Lower leg skin (tissue), 4 donors: ENCODE measurements around the gene PCP4L1. TPM values are rescaled to one million over a fixed set of nuclear protein-coding genes. Genes with fewer than 3 reads are reported as not detected.
"Not testable (repeated sequence)": the region's sequence is repeated elsewhere in the genome, so short reads cannot be mapped to it uniquely, and the experiment has no call there.

Source experiments
- DNase-seq, 2 donors: peaks; one replicate each; pipeline ENCODE4 v3.0.0-alpha.2; 2019; ENCODE audit warnings: low spot score in 2 of 2
- H3K4me3 ChIP-seq: fragments of 200-600 bp; sonication (generic); 2 replicates; pipeline ENCODE4 v1.5.1; 2017; ENCODE audit warnings: mild to moderate bottlenecking, low read depth; ENCODE audit not compliant: poor library complexity, severe bottlenecking
- POLR2A ChIP-seq, 2 donors: fragments of 450-650 bp; IDR thresholded peaks; one replicate each; pipeline ENCODE4 v1.6.1; 2016 to 2017; ENCODE audit warnings: antibody characterized with exemption in 2 of 2, mild to moderate bottlenecking in 1 of 2, moderate library complexity in 1 of 2
- WGBS, 2 donors: methylation state at CpG; one replicate each; pipeline ENCODE4 v1.1.5; 2018; 5-methylcytosine and 5-hydroxymethylcytosine counted together
- intact Hi-C: fragments of 100-400 bp; cut with DNase I; formaldehyde crosslinking; loops from one replicate; pipeline ENCODE4 v1.15.0; 2023; ENCODE audit warnings: low total_unique reads
- total RNA-seq, 4 donors: library from RNA; depleted of rRNA; stranded (reverse); fragments of >200 nt; gene quantifications; one replicate each; pipeline ENCODE4 v1.1.0, GENCODE V29; 2016
- TF ChIP-seq, protein P1 (sequence below), 3 donors: fragments of 450-650 bp; IDR thresholded peaks; one replicate each; pipeline ENCODE4 v1.5.1; 2016; ENCODE audit warnings: antibody characterized with exemption in 3 of 3, mild to moderate bottlenecking in 3 of 3, moderate library complexity in 2 of 3

The PCP4L1 gene
- total RNA-seq, 4 donors from 2014 or later, result 0.80 to 9.1 (median 4.6) TPM

DNA sequence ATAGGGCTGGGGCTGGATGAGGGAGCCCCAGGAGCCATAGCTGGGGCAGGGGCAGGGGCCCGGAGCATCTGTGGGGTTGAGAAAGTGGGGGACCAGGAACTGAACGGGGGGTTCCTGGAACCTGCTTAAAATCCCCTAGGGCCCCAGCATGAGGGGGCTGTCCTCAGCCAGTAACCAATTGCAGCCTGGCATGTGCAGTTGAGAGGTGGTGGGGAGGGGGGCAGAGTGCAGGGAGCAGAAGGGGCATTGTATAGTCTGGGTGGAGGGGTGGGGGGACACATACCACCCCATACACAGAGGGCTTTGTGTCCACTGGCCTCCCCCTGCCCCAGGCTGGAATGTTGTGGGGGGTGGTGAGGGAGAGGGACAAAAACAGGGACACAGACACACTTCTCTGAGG is 51.3 kb downstream of the PCP4L1 start, which contains the start of gene MPZ:
TSS of gene MPZ (minus strand) at position 101 of the 400 bp plus-strand sequence. CDS start at position 38, 63 bp downstream.
- DNase-seq, result no peak
- TF ChIP-seq POLR2A (IDR thresholded peaks at IDR 0.05), result no peak
- TF ChIP-seq, protein P1, sequence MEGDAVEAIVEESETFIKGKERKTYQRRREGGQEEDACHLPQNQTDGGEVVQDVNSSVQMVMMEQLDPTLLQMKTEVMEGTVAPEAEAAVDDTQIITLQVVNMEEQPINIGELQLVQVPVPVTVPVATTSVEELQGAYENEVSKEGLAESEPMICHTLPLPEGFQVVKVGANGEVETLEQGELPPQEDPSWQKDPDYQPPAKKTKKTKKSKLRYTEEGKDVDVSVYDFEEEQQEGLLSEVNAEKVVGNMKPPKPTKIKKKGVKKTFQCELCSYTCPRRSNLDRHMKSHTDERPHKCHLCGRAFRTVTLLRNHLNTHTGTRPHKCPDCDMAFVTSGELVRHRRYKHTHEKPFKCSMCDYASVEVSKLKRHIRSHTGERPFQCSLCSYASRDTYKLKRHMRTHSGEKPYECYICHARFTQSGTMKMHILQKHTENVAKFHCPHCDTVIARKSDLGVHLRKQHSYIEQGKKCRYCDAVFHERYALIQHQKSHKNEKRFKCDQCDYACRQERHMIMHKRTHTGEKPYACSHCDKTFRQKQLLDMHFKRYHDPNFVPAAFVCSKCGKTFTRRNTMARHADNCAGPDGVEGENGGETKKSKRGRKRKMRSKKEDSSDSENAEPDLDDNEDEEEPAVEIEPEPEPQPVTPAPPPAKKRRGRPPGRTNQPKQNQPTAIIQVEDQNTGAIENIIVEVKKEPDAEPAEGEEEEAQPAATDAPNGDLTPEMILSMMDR (IDR thresholded peaks at IDR 0.05), result no peak
- WGBS, 2 donors, result 47 to 66% methylated on average over 2 of the region's 2 CpGs
- H3K4me3 ChIP-seq, result no peak within 1 kb of the TSS
- intact Hi-C loops, result no loop called here

GRCh38 chr1:161311595-161312181 is 53.1 kb downstream of the PCP4L1 start:
- no peak for TF ChIP-seq POLR2A (IDR thresholded peaks at IDR 0.05)
- TF ChIP-seq, protein P1 (IDR thresholded peaks at IDR 0.05), result no peak
- intact Hi-C loops, result no loop called here
- H3K4me3 ChIP-seq, result no peak overlapping the region
- no peak for DNase-seq
- WGBS, 2 donors, result 89 to 92% methylated on average over 4 of the region's 4 CpGs

- intact Hi-C loops, result no loop called here
- peak overlapping the region; percentile 87 for H3K4me3 ChIP-seq
- 32 to 34% methylated on average over 28 of the region's 28 CpGs for WGBS, 2 donors
- no peak for TF ChIP-seq POLR2A (IDR thresholded peaks at IDR 0.05)
- TF ChIP-seq, protein P1 (IDR thresholded peaks at IDR 0.05), result no peak
- DNase-seq, result no peak
Measured at GRCh38 chr1:161313554-161314200, 55.1 kb downstream of the PCP4L1 start.

DNA sequence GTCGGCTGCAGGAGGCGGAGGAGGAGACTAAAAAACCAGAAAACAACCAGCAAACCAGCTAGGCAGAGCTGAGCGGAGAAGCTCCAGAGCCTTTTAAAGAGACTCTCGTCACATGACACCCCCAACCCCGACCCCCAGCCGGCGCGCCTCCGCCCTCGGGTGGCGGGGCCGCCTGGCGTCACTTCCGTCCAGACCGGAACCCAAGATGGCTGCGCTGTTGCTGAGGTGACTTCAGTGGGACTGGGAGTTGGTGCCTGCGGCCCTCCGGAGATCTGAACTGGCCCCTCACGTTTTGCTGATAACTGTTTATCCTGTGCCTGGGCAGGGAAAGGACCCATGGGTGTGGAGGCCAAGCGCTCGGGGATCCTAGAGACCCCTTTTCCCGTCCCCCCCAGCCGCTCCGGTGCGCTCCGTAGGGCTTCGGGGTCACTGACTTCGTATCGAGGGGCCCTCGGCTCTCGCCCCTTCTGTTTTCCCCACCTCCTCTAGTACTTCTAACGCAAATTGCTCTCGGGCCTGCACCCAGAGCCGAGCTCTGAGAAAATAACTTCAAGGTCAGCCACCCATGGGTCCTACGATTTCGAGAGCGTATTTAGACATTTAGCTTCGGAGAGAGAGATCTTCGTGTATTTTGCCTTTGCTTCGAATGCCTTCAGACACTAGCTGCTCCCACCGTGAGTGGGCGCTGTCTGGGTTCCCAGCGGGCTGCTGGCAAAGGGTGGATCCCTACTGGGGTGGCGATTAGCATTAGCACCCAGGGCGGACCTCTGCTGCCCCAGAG is 55.8 kb downstream of the PCP4L1 start, which contains the start of gene SDHC:
TSS of gene SDHC (plus strand) at position 181 of the 781 bp plus-strand sequence. CDS start at position 206, 25 bp downstream.
- intact Hi-C loops, result no loop called here
- peak within 1 kb of the TSS; percentile 87 for H3K4me3 ChIP-seq
- TF ChIP-seq, protein P1 (IDR thresholded peaks at IDR 0.05), result no peak
- peak in 1 of 2 donors; percentile 64 for TF ChIP-seq POLR2A (IDR thresholded peaks at IDR 0.05)
- DNase-seq, result peak; percentile 85 to 98
- WGBS, 2 donors, result 1% methylated on average over 37 to 43 of the region's 45 CpGs

DNA sequence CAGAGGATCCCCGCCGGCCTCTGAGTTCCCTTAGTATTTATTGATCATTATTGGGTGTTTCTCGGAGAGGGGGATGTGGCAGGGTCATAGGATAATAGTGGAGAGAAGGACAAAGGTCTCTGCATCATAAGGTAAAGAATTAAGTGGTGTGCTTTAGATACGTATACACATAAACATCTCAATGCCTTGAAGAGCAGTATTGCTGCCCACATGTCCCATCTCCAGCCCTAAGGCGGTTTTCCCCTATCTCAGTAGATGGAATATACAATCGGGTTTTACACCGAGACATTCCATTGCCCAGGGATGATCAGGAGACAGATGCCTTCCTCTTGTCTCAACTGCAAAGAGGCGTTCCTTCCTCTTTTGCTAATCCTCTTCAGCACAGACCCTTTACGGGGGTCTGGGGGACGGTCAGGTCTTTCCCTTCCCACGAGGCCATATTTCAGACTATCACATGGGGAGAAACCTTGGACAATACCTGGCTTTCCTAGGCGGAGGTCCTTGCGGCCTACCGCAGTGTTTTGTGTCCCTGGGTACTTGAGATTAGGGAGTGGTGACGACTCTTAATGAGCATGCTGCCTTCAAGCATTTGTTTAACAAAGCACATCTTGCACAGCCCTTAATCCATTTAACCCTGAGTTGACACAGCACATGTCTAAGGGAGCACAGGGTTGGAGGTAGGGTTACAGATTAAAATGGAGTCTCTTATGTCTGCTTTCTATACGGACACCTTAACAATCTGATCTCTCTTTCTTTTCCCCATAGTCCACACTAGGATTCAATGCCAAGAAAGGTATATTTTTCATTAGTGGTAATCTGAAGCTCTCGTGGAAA is 57.5 kb downstream of the PCP4L1 start:
- intact Hi-C loops, H3K4me3 ChIP-seq, DNase-seq: not testable (repeated sequence)
- WGBS, 2 donors, result 79 to 80% methylated on average over 17 of the region's 17 CpGs
